Lower lobe of right lung (tissue), 2 donors: Measurements from ENCODE around the gene RPL26. TPM values are rescaled to one million over a fixed set of nuclear protein-coding genes. Genes with fewer than 3 reads are reported as not detected.

ENCODE experiments used
- ATAC-seq, 2 donors: fragments of 200-7000 bp; cut with Tn5 transposase; one replicate each; pipeline ENCODE4 v1.9.1; 2020 to 2022; ENCODE audit warnings: mild to moderate bottlenecking in 2 of 2, moderate library complexity in 2 of 2
- DNase-seq: peaks from one replicate; pipeline ENCODE4 v3.0.0-alpha.2; 2020
- H3K27ac ChIP-seq: fragments of 200-600 bp; one replicate; pipeline ENCODE4 v1.8.0; 2022
- H3K27me3 ChIP-seq: fragments of 200-600 bp; one replicate; pipeline ENCODE4 v1.8.0; 2022; ENCODE audit warnings: low read depth
- H3K36me3 ChIP-seq: fragments of 200-600 bp; one replicate; pipeline ENCODE4 v1.8.0; 2022; ENCODE audit warnings: mild to moderate bottlenecking
- H3K4me1 ChIP-seq: fragments of 200-600 bp; one replicate; pipeline ENCODE4 v1.8.0; 2022
- H3K4me3 ChIP-seq: fragments of 200-600 bp; one replicate; pipeline ENCODE4 v1.8.0; 2022; ENCODE audit warnings: mild to moderate bottlenecking
- H3K9me3 ChIP-seq: fragments of 200-600 bp; one replicate; pipeline ENCODE4 v1.8.0; 2022
- CTCF ChIP-seq: fragments of 200-600 bp; IDR thresholded peaks from one replicate; pipeline ENCODE4 v1.8.0; 2022; ENCODE audit warnings: antibody characterized with exemption, mild to moderate bottlenecking
- intact Hi-C: fragments of 100-400 bp; cut with DNase I; formaldehyde crosslinking; loops from one replicate; pipeline ENCODE4 v1.11.0; 2022
- total RNA-seq: library from RNA; stranded (reverse); fragmentation: NEBNext Ultra II Directional; extraction: Animal tissue kit (Norgen Biotek cat#: 25700); gene quantifications from one replicate; pipeline ENCODE4 v1.2.1, GENCODE V29; 2021
- donor health status: DM: no; HTN: yes; CAD: no; lungs with severe emphysema.

Gene RPL26
- total RNA-seq, 1 donor from 2014 or later = 1,194 TPM

- DNase-seq (peak; percentile 74), ATAC-seq (peak; percentile 88 to 95)
- Histone ChIP-seq H3K9me3 (no peaks in the 10 kb centered on the region), H3K36me3 (no peaks in the 10 kb centered on the region), H3K4me3 (no peak overlapping the region), H3K27ac (peak overlapping the region; percentile 60), H3K4me1 (peaks cover 33% of the 10 kb centered on the region), H3K27me3 (no peaks in the 10 kb centered on the region)
- TF ChIP-seq CTCF = no peak
- intact Hi-C loops = no loop called here
These were observed 37.3 kb upstream of the RPL26 start for GRCh38 chr17:8420041-8420934.

- peaks cover 33% of the 10 kb centered on the region for H3K4me1 ChIP-seq
- H3K27ac ChIP-seq = peak overlapping the region; percentile 20
- intact Hi-C loops = no loop called here
- no peaks in the 10 kb centered on the region for H3K27me3 ChIP-seq
- no peaks in the 10 kb centered on the region for H3K36me3 ChIP-seq
- DNase-seq (no peak), ATAC-seq (no peak)
- no peaks in the 10 kb centered on the region for H3K9me3 ChIP-seq
- no peak overlapping the region for H3K4me3 ChIP-seq
- TF ChIP-seq CTCF = no peak
These were observed 36.3 kb upstream of the RPL26 start for GRCh38 chr17:8419305-8419704.

GRCh38 chr17:8418471-8418870, 35.5 kb upstream of the RPL26 start:
- intact Hi-C loops = no loop called here
- H3K4me1 ChIP-seq = peaks cover 33% of the 10 kb centered on the region
- no peaks in the 10 kb centered on the region for H3K36me3 ChIP-seq
- no peak overlapping the region for H3K4me3 ChIP-seq
- DNase-seq = no peak
- no peak for ATAC-seq
- no peaks in the 10 kb centered on the region for H3K27me3 ChIP-seq
- H3K27ac ChIP-seq = no peak overlapping the region
- TF ChIP-seq CTCF = no peak
- no peaks in the 10 kb centered on the region for H3K9me3 ChIP-seq

- DNase-seq = no peak
- Histone ChIP-seq H3K4me1 (peaks cover 40% of the 10 kb centered on the region), H3K27me3 (no peaks in the 10 kb centered on the region), H3K27ac (peak overlapping the region; percentile 31), H3K9me3 (no peaks in the 10 kb centered on the region), H3K4me3 (no peak overlapping the region), H3K36me3 (no peaks in the 10 kb centered on the region)
- TF ChIP-seq CTCF = no peak
- ATAC-seq = peak in 1 of 2 donors; percentile 52
- intact Hi-C loops = no loop called here
These were observed 34.8 kb upstream of the RPL26 start for GRCh38 chr17:8417806-8418205.

- Histone ChIP-seq H3K27me3 (no peaks in the 10 kb centered on the region), H3K4me1 (peaks cover 34% of the 10 kb centered on the region), H3K36me3 (no peaks in the 10 kb centered on the region), H3K27ac (no peak overlapping the region), H3K4me3 (no peak overlapping the region), H3K9me3 (no peaks in the 10 kb centered on the region)
- DNase-seq (no peak), ATAC-seq (no peak)
- intact Hi-C loops = no loop called here
- no peak for TF ChIP-seq CTCF
These were observed 30.9 kb upstream of the RPL26 start for GRCh38 chr17:8413938-8414337.
